ELF-1 (cell line): Measurements from ENCODE around the gene RAB15.

Experiments
- DNase-seq: peaks from one replicate; pipeline ENCODE4 v3.0.0-alpha.2; 2016; ENCODE audit warnings: low read depth, low spot score

RAB15 gene

DNA sequence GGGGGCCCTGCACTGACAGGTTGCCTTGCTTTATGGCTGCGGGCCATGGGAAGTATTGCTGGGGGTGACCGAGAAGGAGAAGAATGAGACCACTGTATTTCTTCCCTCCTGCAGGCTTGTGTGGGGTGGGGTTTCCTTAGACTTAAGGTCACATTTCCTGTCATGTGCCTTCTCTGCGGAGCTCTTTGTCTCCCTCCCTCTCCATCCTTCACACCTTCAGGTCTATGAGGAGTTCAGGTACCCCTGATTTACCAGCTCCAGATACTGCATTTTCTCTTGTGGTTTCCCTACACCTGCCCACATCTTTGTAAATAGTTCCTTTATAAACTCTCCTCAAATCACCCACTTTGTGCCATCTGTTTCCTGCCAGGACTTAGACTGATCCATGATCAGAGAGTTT is 18.2 kb upstream of the RAB15 start:
- no peak for DNase-seq

DNA sequence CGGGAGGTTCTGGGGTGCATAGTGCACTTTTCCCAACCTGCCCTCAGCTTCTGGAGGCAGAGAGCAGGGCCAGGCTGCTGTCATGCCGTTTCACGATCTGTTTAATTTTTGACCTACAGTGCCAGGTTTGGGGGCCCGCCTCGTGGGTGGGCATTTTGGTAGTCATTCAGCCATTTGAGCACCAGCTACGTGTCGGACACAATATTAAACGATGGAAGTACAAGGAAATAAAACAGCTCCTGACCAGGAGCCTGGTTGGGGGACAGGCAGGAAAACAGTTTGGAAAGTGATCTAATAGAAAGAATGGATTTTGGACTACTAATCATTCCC is 15.3 kb upstream of the RAB15 start:
- no peak for DNase-seq

DNA sequence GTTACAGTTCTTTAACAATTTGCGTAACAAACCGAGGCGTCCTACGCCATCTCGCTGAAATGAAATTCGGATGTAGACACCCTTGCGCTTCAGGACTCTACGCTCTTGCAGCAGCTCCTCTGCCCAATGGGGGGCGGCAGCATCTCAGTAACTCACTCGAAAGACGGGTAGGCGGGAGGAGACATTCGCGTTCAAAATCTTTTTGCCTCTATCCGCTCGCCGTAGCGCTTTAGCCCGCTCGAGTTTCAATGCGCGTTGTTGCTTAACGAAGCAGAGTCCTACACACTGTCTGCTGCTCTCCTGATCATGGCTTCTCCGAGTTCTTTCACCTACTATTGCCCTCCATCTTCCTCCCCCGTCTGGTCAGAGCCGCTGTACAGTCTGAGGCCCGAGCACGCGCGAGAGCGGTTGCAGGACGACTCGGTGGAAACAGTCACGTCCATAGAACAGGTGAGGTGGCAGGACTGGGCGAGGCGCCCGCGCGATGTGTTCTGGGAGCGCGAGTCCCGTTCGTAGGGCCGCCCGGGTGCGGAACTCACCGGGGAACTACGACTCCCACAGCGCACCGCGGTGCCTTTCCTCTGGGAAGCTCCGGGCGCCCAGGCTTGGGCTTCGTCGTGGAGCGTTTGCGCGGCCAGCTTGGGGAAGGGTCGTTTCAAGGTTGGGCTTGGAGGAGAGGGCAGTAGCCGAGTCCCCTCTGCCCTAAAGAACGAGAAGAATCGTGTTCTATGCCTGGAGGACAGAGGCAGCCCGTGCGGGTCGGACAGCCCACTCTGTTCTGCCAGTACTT is 14.7 kb upstream of the RAB15 start, which contains the start of gene FNTB:
TSS of gene FNTB (plus strand) at position 248 of the 790 bp plus-strand sequence. CDS start at position 307, 59 bp downstream.
- DNase-seq, result peak; percentile 98

DNA sequence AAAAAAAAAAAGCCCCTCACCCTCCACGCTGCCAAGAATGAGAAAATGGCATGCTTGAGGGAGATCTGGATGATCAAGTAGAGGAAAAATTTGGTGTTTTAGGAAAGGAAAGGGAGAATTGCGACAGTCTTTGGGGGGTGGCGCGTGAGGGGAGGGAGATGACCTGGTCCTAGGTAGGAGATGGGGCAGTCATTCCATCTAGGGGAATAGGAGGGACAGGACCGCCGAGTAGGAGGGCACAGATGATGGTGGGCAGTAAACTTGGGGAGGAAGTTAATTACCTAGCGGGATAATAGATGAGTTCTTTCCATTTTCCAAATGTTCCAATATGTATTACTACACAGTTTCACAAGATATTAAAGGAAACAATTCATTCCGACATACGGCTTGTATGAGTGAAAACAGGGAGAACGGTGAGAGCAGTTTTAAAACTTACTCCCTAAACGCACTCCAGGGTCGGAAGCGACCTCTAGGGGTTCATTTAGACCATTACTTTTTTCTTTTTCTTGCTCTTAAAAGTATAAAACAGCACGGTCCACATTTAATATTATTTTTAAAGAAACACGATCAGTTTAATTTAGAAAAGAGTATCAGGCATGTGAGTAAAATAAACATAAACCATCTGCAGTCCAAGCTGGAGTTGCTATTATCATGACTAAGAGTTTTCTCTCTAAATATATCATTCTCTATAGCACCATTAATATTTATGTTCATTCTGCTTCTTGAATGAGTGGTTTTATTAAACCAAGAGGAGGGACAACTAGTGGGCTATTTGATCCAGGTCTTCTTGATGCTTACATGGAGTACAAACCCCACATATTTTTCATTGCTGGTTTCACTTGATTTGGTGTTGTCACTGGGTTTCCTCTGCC is 11.5 kb upstream of the RAB15 start:
- DNase-seq, result no peak

DNA sequence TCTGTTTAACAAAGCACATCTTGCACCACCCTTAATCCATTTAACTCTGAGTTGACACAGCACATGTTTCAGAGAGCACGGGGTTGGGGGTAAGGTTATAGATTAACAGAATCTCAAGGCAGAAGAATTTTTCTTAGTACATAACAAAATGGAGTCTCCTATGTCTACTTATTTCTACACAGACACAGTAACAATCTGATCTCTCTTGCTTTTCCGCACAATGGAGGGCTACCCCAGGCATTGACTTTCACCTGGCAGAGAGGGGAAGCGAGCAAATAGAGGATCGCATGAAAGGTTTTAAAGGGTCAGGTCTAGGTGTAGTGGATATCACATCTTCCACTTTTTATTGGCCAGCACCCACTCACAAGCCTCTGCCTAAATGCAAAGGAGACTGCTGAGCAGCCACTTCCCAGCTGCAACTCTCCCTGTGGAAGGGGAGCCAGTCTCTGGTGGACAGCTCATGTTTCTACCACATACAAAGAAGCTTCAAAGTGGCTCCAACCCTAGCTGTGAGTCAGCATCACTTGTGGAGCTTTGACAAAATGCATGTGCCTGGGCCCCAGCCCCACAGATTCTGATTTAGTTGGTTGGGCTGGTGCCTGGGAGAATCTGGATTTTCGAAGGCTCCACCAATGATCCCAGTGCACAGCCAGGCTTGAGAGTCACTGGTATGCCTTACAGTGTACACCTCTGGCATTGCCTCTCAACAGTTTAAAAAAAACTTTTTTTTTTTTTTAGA is 7.4 kb upstream of the RAB15 start:
- DNase-seq, result peak; percentile 73

DNA sequence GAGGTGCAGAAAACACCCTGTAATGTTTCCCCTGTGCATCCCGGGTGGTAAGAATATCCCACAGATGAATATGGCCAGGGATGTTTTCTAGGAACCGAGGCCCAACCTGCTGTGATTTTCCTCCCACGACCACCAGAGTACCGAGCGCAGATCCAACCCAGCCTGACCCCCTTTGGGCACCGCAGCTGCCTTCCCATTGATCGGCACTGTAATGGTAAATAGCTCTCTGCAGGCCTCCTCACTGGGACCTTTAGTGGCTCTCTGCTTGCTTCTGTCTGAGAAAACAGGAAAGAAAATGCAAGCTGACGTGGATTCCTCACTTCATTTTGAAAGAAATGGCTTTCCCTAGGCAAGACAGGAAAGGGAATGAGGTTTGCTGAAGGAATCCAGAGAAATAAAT is 2.4 kb upstream of the RAB15 start:
- peak; percentile 75 for DNase-seq

DNA sequence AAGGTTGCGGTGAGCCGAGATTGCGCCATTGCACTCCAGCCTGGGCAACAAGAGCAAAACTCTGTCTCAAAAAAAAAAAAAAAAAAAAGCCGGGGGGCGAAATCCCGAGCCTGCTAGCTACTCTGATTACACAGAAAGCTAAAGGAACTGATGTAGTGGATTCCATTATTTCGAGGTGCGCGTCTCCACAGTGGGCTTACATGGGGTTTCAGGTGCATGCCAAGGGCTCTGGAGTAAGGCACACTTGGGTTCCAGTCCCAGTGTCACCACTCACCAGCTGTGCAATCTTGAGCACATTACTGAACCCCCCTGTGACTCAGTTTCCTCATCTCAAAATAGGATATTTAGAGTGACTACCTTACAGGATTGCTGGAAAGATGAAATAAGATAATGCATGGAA is 1.7 kb upstream of the RAB15 start:
- DNase-seq, result no peak

DNA sequence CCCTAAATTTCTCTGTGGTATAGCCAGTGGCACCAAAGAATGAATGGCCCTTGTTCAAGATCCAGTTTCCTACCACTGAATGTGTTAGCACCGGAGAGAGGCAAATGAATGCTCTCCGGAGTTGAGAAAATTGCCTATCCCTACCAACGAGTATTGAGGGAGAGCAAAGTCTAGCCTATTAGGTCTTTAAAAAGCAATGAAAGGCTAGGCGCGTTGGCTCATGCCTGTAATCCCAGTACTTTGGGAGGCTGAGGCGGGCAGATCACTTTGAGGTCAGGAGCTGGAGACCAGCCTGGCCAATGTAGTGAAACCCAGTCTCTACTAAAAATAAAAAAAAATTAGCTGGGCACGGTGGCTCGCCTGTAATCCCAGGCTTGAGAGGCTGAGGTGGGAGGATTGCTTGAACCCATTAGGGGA is 898 bp upstream of the RAB15 start:
- DNase-seq, result no peak

DNA sequence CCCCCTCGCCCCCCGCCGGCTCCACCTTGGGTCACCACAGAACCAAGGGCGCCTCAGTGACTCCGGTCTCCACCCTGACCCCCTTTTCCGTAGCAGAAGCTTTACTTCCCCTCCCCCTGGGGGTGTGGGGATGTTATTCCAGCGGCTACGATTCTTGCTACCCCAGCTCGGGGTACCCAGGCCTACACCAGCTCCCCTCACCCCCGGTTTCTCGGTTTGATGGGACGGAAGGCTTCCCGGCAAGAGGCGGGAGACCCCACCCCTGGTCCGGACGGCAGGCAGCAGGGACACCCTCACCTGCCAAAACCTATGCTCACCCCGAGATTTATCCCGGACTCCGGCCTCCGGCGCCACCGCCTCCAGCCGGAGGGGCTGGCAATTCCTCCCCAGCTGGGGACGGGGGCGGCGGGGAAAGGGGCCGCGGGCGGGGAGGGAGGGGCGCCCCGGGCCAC is 619 bp downstream of the RAB15 start:
- DNase-seq, result no peak

DNA sequence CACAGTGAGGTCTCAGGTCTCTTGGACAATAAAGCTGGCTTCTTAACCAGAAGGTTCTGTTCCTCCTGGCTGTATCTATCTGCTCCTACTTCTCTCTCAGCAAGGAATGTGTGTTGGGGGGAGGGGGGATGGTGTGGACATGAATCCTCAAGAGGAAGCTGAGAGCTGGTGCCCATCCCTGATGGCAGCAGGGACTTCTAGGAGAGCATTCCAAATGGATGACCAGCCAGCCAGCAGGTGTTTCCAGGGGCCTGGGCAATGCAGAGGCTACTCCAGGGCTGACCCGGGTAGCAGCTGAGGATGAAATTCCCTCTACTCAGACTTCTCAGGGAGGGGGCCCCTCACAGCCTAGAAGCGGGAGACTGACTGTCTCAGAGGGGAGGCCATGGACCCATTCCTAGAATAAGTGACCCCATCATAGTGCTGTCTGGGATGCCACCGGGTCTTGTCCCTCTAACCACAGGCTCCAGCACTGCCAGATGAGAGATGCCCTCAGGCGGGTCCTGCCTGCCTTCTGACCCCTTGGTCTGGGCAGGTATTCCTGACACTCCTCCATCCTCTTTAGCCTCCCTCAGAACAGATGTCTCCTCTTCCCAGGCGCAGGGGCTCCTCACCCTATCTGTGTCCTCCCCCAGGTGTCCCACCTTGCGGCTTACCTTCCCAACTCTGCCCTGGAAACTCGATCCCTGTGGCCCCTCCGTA is 1.2 kb downstream of the RAB15 start:
- DNase-seq, result no peak

DNA sequence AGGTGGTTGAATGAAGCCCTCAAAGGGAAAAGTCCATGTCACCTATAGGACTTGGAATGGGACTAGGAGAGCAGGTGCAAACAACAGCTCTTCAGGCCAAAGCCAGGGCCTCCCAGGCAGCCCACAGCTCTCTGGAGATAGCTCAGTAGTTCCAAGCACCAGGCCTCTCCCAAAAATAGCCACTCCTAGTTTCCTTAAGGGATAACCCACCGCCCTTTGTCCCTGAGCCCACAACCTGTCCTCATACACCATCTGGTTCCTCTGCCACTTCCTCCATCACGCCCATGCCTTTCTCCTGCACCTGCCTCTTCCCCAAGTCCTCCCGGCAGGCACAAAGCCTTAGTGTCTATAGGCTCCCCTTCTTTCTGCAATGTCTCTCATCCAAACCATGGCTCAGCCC is 2.1 kb downstream of the RAB15 start:
- DNase-seq, result no peak

DNA sequence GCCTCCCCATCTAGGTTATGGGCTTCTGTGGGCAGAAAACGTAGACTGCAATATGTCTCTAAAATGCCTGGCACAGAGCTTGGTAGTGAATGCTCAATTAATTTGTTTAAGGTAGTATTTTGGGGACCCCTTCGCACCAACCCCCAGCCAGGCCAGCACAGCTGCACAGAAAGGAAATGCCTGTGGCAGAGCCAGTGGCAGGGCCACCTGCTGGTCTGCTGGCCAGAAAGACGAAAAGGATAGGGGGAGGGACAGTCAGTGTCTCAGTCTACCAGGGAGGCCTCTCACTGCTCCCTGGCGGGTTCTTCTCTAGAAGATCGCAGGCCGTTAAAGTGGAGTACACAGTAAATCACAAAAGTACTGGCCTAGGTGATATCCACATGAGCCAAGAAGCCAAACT is 3.5 kb downstream of the RAB15 start:
- no peak for DNase-seq

DNA sequence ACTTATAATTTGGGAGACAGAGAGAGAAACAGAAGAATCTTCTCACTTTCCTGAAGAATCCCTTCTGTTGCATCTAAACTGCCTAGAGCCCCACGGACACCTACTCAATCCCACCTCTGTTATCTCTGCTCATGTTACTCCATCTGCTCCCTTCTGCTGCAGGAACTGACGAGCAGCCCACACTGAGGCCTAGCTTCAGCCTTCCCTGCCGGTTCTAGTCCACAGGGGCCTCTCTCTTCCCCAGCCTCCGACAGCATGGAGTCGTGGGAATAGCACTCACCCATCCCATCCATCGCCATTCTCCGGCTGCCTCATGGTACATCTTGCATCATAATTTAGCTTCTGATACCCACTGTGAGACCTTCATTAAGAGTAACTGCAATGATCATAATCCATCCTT is 4.0 kb downstream of the RAB15 start:
- no peak for DNase-seq

DNA sequence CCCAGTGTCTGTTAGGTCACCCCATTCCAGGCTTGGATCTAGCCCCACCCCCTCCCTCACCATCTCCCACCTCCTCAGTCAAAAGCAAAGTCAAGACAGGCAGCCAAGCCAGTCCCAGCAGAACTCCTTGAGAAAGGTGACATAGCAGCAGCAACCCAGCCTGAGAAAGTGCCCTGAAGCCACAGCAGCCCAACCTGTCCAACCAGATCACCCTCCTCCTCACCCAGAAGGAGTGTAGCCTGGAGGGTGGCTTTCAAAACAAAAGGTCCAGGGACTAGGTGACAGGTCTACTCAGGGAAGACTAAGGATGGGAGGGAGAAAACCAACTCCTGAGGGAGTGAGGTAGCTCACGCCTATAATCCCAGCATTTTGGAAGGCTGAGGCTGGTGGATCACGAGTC is 5.2 kb downstream of the RAB15 start:
- DNase-seq, result peak; percentile 97

DNA sequence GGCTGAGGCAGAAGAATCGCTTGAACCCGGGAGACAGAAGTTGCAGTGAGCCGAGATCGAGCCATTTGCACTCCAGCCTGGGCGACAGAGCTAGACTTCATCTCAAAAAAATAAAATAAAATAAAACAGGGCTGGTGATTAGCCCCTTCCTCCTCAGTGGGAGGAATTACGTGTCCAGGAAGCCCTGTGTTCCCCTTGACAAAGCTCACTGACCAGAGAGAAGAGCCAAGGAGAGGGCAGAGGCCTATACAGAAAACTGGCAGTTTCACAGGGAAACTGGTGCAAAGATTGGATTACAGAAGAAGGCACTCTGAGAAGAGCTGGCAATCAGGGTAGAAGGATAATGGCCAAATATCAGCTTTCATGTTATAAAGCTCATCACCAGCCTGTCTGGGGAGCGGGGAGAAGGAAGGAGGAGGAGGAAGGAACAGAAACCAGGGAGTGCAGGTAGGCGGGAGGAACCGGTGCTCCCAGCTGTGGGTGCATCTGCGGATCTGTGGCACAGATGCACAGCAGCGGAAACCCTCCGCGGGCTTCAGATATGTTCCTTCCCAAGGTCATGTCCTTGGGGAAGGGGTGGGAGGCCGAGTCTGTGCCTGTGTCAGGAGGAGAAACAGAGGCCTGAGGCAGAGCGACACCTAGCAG is 6.7 kb downstream of the RAB15 start:
- DNase-seq, result no peak

DNA sequence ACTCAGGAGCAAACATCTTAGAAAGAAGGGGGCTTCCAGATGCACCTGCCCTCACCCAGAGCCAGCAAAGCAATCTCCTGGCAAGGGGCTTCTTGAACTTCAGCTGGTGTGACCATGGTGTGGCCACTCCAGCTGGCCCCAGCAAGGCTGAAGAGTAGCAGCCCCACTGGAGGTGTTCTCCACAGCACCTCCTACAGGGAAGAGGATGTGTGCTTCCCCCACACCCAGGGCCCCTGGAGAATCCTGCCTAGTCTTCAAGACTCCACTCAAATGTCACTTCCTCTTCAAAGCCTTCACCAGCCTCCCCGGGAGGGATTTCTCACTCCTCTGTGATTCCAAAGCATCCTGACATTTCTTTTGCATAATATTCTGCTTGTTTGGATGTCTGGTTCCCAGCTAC is 8.5 kb downstream of the RAB15 start:
- DNase-seq, result no peak

DNA sequence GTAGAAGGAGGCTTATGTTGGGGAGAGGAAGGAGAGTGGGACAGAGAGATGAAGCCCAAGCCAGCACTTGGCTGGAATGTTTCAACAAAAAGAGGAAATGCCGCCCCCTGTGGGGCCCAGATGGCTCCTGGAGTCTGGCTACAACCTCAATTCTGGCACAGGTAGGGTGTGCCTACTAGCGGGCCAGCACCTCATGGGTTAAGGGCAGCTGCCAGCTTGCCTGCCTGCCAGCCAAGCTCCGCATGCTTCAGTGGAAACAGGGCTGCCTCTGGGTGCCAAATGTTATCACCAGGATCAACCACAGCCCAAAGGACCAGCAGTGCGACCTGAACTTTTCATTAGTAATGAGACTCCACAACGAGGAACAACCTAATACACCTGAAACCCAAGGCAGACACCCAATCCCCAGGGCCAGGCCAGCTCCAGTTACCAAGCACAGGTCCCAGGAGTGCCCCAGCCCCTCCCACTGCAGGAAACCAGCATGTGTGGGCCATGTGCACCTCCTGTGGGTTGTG is 11.3 kb downstream of the RAB15 start:
- peak; percentile 67 for DNase-seq

DNA sequence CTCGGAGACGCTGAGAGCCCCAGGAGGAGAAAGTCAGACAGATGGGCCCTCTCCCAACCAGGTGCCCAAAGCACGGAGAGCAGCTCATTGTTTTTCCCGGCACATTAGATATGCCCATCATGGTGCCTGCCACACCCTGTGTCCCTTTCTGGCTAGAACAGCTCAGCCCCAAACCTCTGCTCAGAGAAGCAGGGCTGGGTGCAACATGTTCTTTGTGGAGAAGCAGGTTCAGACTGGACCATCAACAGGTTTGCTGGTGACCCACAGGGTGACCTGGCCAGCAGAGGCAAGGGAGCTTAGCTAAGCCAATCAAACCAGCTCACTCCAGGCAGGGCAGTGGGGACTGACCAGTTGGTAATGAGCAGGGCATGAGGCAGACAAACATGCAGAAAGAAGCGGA is 13.4 kb downstream of the RAB15 start:
- DNase-seq, result no peak

DNA sequence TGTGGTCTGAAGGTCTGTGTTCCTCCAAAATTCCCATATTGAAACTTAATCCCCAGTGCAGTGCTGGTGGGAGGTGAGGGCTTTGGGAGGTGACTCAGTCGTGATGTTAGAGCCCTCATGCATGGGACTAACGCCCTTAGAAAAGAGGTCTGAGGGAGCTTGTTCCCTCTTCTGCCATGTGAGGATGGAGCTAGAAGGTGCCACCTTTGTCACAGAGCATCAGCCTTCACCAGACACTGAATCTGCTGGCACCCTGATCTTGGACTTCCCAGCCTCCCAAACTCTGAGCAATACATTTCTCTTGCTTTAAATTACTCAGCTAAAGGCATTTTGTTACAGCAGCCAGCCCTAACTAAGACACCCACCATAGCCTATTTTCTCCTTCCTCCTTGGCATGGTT is 13.9 kb downstream of the RAB15 start:
- DNase-seq, result no peak

DNA sequence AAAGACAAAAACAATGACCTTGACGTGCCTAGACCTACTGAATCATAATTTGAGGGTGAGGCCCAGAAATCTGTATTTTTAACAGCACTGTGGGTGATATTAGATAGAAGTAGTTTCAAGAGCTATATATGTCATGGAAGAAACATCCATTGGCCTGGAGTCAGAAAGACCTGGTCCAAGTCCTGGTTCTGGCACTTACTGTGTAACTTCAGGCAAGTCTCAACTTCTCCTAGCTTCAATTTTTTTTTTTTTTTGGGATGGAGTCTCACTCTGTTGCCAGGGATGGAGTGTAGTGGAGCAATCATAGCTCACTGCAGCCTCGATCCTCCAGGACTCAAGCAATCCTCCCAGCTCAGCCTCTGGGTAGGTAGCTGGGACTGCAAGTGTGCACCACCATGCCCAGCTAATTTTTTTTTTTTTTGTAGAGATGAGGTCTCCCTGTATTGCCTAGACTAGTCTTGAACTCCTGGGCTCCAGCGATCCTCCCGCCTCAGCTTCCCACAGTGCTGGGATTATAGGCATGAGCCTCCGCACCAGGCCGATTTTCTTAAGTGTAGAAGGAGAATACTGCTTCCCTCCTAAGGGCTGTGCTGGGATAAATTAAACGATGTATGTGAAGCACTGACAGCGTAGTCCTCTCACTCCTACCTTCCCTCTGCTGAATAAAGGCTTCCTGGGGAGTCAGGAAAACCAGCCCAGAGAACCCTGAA is 15.3 kb downstream of the RAB15 start:
- no peak for DNase-seq
